Small intestine (tissue), 7 donors: ENCODE results near the gene ATF1. TPM values are rescaled to one million over a fixed set of nuclear protein-coding genes. Genes with fewer than 3 reads are reported as not detected.
A peak's percentile ranks its signal among the peaks of the same experiment; 100 is the strongest.
"Not testable (repeated sequence)": the region's sequence is repeated elsewhere in the genome, so short reads cannot be mapped to it uniquely, and the experiment has no call there.

Source experiments
- DNase-seq, 2 donors: peaks; one replicate each; pipeline versions ENCODE4 v3.0.0 to v3.0.0-alpha.2; 2013
- FAIRE-seq: peaks from 2 replicates; lab custom pipeline; 2012; peaks lifted over from hg19 to GRCh38; lab: Jason Lieb, UNC
- H3K27ac ChIP-seq, 3 donors: one replicate each; pipeline ENCODE4 v1.5.1; 2013; ENCODE audit warnings: low read length in 2 of 3, mild to moderate bottlenecking in 2 of 3, control low read depth in 1 of 3, inconsistent platforms in 1 of 3, low read depth in 1 of 3, moderate library complexity in 1 of 3
- H3K27me3 ChIP-seq, 3 donors: one replicate each; pipeline ENCODE4 v1.6.1; 2013; ENCODE audit warnings: low read length in 3 of 3, inconsistent platforms in 1 of 3; ENCODE audit not compliant: control insufficient read depth in 3 of 3, insufficient read depth in 3 of 3
- H3K36me3 ChIP-seq, 3 donors: one replicate each; pipeline ENCODE4 v1.6.1; 2013; ENCODE audit warnings: low read length in 3 of 3, inconsistent platforms in 1 of 3, low read depth in 1 of 3, mild to moderate bottlenecking in 1 of 3, moderate library complexity in 1 of 3; ENCODE audit not compliant: control insufficient read depth in 3 of 3, insufficient read depth in 2 of 3
- H3K4me1 ChIP-seq, 3 donors: one replicate each; pipeline ENCODE4 v1.6.1; 2013; ENCODE audit warnings: low read length in 2 of 3, inconsistent platforms in 1 of 3, low read depth in 1 of 3, mild to moderate bottlenecking in 1 of 3, moderate library complexity in 1 of 3; ENCODE audit not compliant: control insufficient read depth in 3 of 3, insufficient read depth in 2 of 3
- H3K4me3 ChIP-seq, 3 donors: one replicate each; pipeline ENCODE4 v1.5.1; 2013; ENCODE audit warnings: low read length in 3 of 3, control low read depth in 1 of 3, inconsistent platforms in 1 of 3, low read depth in 1 of 3, mild to moderate bottlenecking in 1 of 3, moderate library complexity in 1 of 3
- H3K9me3 ChIP-seq, 2 donors: one replicate each; pipeline ENCODE4 v1.6.1; 2013; ENCODE audit warnings: low read depth in 1 of 2, low read length in 1 of 2; ENCODE audit not compliant: control insufficient read depth in 2 of 2, insufficient read depth in 1 of 2
- WGBS, 3 donors: extraction: QIAGEN DNeasy Blood & Tissue Kit; methylation state at CpG; one replicate each; pipeline ENCODE4 v1.1.7; 2013; 5-methylcytosine and 5-hydroxymethylcytosine counted together
- polyA plus RNA-seq, 4 donors: library from polyadenylated mRNA; stranded (reverse) in 3 of 4; unstranded in 1 of 4; fragments of 200-250 nt in 3 of 4; fragments of 120-200 nt in 1 of 4; gene quantifications; one replicate each; pipeline versions ENCODE4 v1.2.1 to v1.2.3, GENCODE V29; 2013
- donor health status: healthy with polysubstance abuse.
- donor health status: control.
- donor health status: control.
- donor health status: Bipolar disorder and iron deficiency.
- donor health status: healthy.

Gene ATF1
- polyA plus RNA-seq, 4 donors, result 16.3 to 40.7 (median 17.7) TPM

DNA sequence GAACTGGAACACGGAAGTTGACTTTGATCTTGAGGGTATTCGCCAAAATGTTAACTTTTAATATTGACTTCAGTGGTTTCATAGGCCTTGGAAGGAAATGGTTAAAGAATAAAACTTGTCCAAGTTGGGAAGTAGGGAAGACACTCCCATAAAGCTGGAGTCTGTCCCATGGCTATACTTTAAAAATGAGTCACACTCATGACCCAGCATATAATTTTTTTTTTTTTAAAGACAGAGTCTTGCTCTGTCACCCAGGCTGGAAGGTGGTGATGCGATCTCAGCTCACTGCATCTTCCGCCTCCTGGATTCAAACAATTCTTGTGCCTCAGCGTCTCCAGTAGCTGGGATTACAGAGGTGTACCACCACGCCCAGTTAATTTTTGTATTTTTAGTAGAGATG lies 98.4 kb downstream of the ATF1 start:
- WGBS, 3 donors, result 92 to 98% (median 92%) methylated on average over 6 of the region's 6 CpGs
- DNase-seq (peak in 1 of 2 donors; percentile 6), FAIRE-seq (no peak)
- Histone ChIP-seq H3K4me3 (no peak overlapping the region), H3K27ac (no peak overlapping the region), H3K36me3 (no peaks in the 10 kb centered on the region), H3K9me3 (peaks cover 0 to 20% of the 10 kb centered on the region in 2 donors), H3K27me3 (no peaks in the 10 kb centered on the region), H3K4me1 (no peaks in the 10 kb centered on the region)

GRCh38 chr12:50865266-50865665 lies 101.4 kb downstream of the ATF1 start:
- Histone ChIP-seq H3K4me1 (no peaks in the 10 kb centered on the region), H3K27me3 (no peaks in the 10 kb centered on the region), H3K4me3 (no peak overlapping the region), H3K9me3 (peaks cover 0 to 20% of the 10 kb centered on the region in 2 donors), H3K27ac (no peak overlapping the region), H3K36me3 (no peaks in the 10 kb centered on the region)
- no peak for DNase-seq
- 83 to 87% (median 84%) methylated on average over 3 of the region's 3 CpGs for WGBS, 3 donors
- no peak for FAIRE-seq

- FAIRE-seq, H3K36me3 ChIP-seq, H3K27ac ChIP-seq, DNase-seq, H3K27me3 ChIP-seq, H3K4me3 ChIP-seq, H3K4me1 ChIP-seq: not testable (repeated sequence)
- WGBS, 3 donors, result 11 to 38% (median 13%) methylated on average over 2 of the region's 2 CpGs
- H3K9me3 ChIP-seq, result peaks cover 0 to 20% of the 10 kb centered on the region in 2 donors
Measured at GRCh38 chr12:50868881-50869280, 105.0 kb downstream of the ATF1 start.

Other genes with a start within 250 kb of the ATF1 start
- under 1 TPM in 1 of 4 donors, not detected in 3; 0.03 TPM for gene TMPRSS12, start 78.8 kb downstream of the ATF1 start, polyA plus RNA-seq
- not detected for gene HIGD1C, start 188.4 kb downstream of the ATF1 start, polyA plus RNA-seq